ENCODE data around the gene PEX26.
A peak's percentile ranks its signal among the peaks of the same experiment; 100 is the strongest.
"Not testable (repeated sequence)": the region's sequence is repeated elsewhere in the genome, so short reads cannot be mapped to it uniquely, and the experiment has no call there.

PEX26 gene

DNA sequence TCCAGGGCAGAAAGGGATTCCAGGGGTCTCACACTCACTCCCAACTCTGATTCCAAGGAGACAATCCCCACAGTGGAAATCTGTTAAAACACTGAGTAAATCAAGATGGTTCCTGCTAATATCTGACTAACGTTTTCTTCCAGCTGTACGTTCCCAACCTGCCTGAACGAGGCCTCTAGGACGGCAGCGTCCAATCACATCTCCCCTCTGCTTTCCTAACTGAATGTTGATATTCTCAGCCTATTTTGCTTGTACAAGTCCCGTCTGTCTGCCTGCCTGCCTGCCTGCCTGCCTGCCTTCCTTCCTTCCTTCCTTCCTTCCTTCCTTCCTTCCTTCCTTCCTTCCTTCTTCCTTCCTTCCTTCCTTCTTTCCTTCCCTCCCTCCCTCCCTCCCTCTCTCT is 14.1 kb upstream of the PEX26 start:
- not testable (repeated sequence) for H4K91ac ChIP-seq (ENCODE audit: low read depth, low read length); H3K27me3 ChIP-seq (ENCODE audit: insufficient read depth, low read length); H3K4ac ChIP-seq (ENCODE audit: low read depth, low read length); H2BK5ac ChIP-seq (ENCODE audit: low read depth, low read length, poor library complexity); H3K79me2 ChIP-seq (ENCODE audit: control insufficient read depth, insufficient read depth, low read length, poor library complexity); H3K9ac ChIP-seq (ENCODE audit: low read length); H2BK120ac ChIP-seq (ENCODE audit: insufficient read depth, low read length, poor library complexity); H3K4me3 ChIP-seq (ENCODE audit: low read depth, low read length); H2AFZ ChIP-seq (ENCODE audit: insufficient read depth, low read length, poor library complexity); H3K79me1 ChIP-seq (ENCODE audit: low read length); H3K9me3 ChIP-seq (ENCODE audit: insufficient read depth, low read depth, low read length); H4K12ac ChIP-seq (ENCODE audit: low read depth, low read length); H4K8ac ChIP-seq (ENCODE audit: low read depth, low read length); H3K27ac ChIP-seq (ENCODE audit: low read depth, low read length); H3K36me3 ChIP-seq (ENCODE audit: control insufficient read depth in 1 of 2, insufficient read depth in 2 of 2, low read length in 2 of 2); H3K18ac ChIP-seq (ENCODE audit: low read length); H3K23ac ChIP-seq (ENCODE audit: low read length); H3K14ac ChIP-seq (ENCODE audit: low read length); H2AK5ac ChIP-seq (ENCODE audit: low read length); H2BK12ac ChIP-seq (ENCODE audit: low read length); H3K4me2 ChIP-seq (ENCODE audit: low read length)
- peaks cover 10 to 20% of the 10 kb centered on the region in 2 experiments for H3K4me1 ChIP-seq (ENCODE audit: control insufficient read depth in 1 of 2, insufficient read depth in 2 of 2, low read length in 2 of 2)
- DNase-seq, result peak; percentile 43 to 62
- no CpG with 5 or more reads among the region's 6 CpGs for WGBS (ENCODE audit: extremely low coverage, insufficient coverage, insufficient read length)

DNA sequence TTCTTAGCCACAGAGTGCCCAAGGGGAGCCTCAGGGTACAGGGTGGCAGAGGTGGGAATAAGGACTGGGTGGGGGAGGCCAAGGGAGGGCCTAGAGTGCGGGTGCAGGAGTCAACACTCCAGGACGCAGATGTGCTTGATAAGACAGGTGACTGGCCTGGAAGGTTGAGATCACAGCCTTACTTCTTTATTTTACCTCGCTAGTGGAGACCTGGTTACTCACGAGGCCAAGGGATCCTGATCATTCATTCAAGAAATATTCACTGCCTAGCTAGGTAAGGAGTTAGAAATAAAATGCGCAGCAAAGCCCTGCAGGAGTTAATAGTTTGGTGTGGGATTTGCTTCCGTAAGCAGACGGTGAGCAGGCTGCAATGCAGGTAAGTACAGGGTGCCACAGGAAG is 13.2 kb upstream of the PEX26 start:
- WGBS (ENCODE audit: extremely low coverage, insufficient coverage, insufficient read length), result no CpG with 5 or more reads among the region's 7 CpGs
- Histone ChIP-seq H2BK120ac (ENCODE audit: insufficient read depth, low read length, poor library complexity) (no peak overlapping the region), H3K27ac (ENCODE audit: low read depth, low read length) (no peak overlapping the region), H3K4ac (ENCODE audit: low read depth, low read length) (no peak overlapping the region), H4K8ac (ENCODE audit: low read depth, low read length) (no peak overlapping the region), H3K14ac (ENCODE audit: low read length) (no peak overlapping the region), H2AFZ (ENCODE audit: insufficient read depth, low read length, poor library complexity) (no peak overlapping the region), H2BK12ac (ENCODE audit: low read length) (no peak overlapping the region), H3K9ac (ENCODE audit: low read length) (no peak overlapping the region), H4K12ac (ENCODE audit: low read depth, low read length) (no peak overlapping the region), H3K27me3 (ENCODE audit: insufficient read depth, low read length) (no peaks in the 10 kb centered on the region), H3K4me1 (ENCODE audit: control insufficient read depth in 1 of 2, insufficient read depth in 2 of 2, low read length in 2 of 2) (peaks cover 10 to 20% of the 10 kb centered on the region in 2 experiments), H3K23ac (ENCODE audit: low read length) (no peak overlapping the region), H3K4me2 (ENCODE audit: low read length) (no peak overlapping the region), H2AK5ac (ENCODE audit: low read length) (no peak overlapping the region), H3K79me1 (ENCODE audit: low read length) (peaks cover 5% of the 10 kb centered on the region), H2BK5ac (ENCODE audit: low read depth, low read length, poor library complexity) (no peak overlapping the region), H3K79me2 (ENCODE audit: control insufficient read depth, insufficient read depth, low read length, poor library complexity) (no peaks in the 10 kb centered on the region), H3K4me3 (ENCODE audit: low read depth, low read length) (no peak overlapping the region), H3K9me3 (ENCODE audit: insufficient read depth, low read depth, low read length) (no peaks in the 10 kb centered on the region), H3K18ac (ENCODE audit: low read length) (no peak overlapping the region), H3K36me3 (ENCODE audit: control insufficient read depth in 1 of 2, insufficient read depth in 2 of 2, low read length in 2 of 2) (no peaks in the 10 kb centered on the region), H4K91ac (ENCODE audit: low read depth, low read length) (no peak overlapping the region)
- DNase-seq, result peak; percentile 78 to 80

DNA sequence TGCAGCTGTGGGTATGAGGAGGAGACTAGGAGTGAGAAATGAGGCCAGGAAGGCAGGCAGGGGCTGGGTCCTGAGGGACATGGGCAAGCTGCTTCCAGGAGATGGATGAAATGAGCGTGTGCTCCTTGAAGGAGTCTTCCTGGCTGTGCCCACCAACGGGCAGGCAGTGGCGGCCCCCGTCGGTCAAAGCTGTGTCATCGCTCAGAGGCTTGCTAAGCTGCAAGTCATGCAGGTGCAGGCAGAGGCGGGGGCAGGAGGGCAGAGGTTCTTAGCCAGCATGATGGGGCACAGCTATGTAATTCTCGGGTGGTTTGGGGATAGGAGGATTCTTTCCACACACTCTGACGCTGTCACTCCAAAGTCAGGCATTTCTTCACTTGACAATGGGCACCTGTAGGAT is 12.5 kb upstream of the PEX26 start:
- Histone ChIP-seq H3K14ac (ENCODE audit: low read length) (no peak overlapping the region), H2AK5ac (ENCODE audit: low read length) (no peak overlapping the region), H3K9me3 (ENCODE audit: insufficient read depth, low read depth, low read length) (no peaks in the 10 kb centered on the region), H3K4me3 (ENCODE audit: low read depth, low read length) (no peak overlapping the region), H2AFZ (ENCODE audit: insufficient read depth, low read length, poor library complexity) (no peak overlapping the region), H4K12ac (ENCODE audit: low read depth, low read length) (no peak overlapping the region), H3K79me2 (ENCODE audit: control insufficient read depth, insufficient read depth, low read length, poor library complexity) (no peaks in the 10 kb centered on the region), H3K18ac (ENCODE audit: low read length) (no peak overlapping the region), H3K79me1 (ENCODE audit: low read length) (peaks cover 5% of the 10 kb centered on the region), H3K23ac (ENCODE audit: low read length) (no peak overlapping the region), H3K27ac (ENCODE audit: low read depth, low read length) (no peak overlapping the region), H4K8ac (ENCODE audit: low read depth, low read length) (no peak overlapping the region), H2BK12ac (ENCODE audit: low read length) (no peak overlapping the region), H3K4ac (ENCODE audit: low read depth, low read length) (no peak overlapping the region), H3K4me1 (ENCODE audit: control insufficient read depth in 1 of 2, insufficient read depth in 2 of 2, low read length in 2 of 2) (peaks cover 10 to 20% of the 10 kb centered on the region in 2 experiments), H3K36me3 (ENCODE audit: control insufficient read depth in 1 of 2, insufficient read depth in 2 of 2, low read length in 2 of 2) (no peaks in the 10 kb centered on the region), H2BK120ac (ENCODE audit: insufficient read depth, low read length, poor library complexity) (no peak overlapping the region), H3K27me3 (ENCODE audit: insufficient read depth, low read length) (no peaks in the 10 kb centered on the region), H3K9ac (ENCODE audit: low read length) (no peak overlapping the region), H4K91ac (ENCODE audit: low read depth, low read length) (no peak overlapping the region), H3K4me2 (ENCODE audit: low read length) (no peak overlapping the region), H2BK5ac (ENCODE audit: low read depth, low read length, poor library complexity) (no peak overlapping the region)
- peak; percentile 47 to 48 for DNase-seq
- no CpG with 5 or more reads among the region's 9 CpGs for WGBS (ENCODE audit: extremely low coverage, insufficient coverage, insufficient read length)

DNA sequence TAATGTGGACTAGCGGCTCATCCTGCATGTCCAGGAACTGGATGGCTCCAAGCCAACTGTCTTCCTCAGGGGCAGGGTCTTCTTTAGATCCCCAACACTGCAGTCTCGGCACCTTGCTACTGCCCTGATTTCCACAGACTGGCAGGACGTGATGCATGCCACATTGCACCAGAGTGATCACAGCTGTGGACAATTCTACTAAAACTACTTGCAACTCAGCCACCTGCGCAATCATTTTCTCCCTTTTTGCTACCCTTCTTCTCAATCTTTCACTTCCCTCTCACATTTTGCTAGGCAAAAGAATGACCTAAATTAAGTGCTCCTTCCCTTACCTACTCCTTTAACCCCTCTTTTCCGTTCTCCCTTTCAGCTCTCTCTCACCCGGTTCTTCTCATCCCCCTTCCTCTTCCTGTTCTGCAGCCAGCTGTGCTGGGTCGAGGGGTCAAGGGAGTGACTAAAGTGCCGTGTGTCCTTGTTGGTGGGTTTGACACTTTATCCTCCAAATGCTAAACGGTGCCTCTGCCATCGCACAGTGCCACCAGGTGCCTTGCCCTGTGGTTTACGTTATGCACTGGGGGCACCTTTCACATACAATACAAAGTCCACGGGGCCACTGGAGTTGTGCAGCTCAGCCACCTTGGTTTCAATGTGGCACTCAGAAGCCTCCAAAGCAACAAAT is 11.5 kb upstream of the PEX26 start:
- Histone ChIP-seq H3K79me2 (ENCODE audit: control insufficient read depth, insufficient read depth, low read length, poor library complexity) (no peaks in the 10 kb centered on the region), H3K36me3 (ENCODE audit: control insufficient read depth in 1 of 2, insufficient read depth in 2 of 2, low read length in 2 of 2) (no peaks in the 10 kb centered on the region), H3K27ac (ENCODE audit: low read depth, low read length) (no peak overlapping the region), H3K14ac (ENCODE audit: low read length) (no peak overlapping the region), H3K4ac (ENCODE audit: low read depth, low read length) (no peak overlapping the region), H3K4me3 (ENCODE audit: low read depth, low read length) (no peak overlapping the region), H2BK5ac (ENCODE audit: low read depth, low read length, poor library complexity) (no peak overlapping the region), H4K91ac (ENCODE audit: low read depth, low read length) (no peak overlapping the region), H2BK120ac (ENCODE audit: insufficient read depth, low read length, poor library complexity) (no peak overlapping the region), H3K4me2 (ENCODE audit: low read length) (no peak overlapping the region), H3K9me3 (ENCODE audit: insufficient read depth, low read depth, low read length) (peaks cover 1% of the 10 kb centered on the region), H4K12ac (ENCODE audit: low read depth, low read length) (no peak overlapping the region), H3K27me3 (ENCODE audit: insufficient read depth, low read length) (no peaks in the 10 kb centered on the region), H2AK5ac (ENCODE audit: low read length) (no peak overlapping the region), H2AFZ (ENCODE audit: insufficient read depth, low read length, poor library complexity) (no peak overlapping the region), H3K4me1 (ENCODE audit: control insufficient read depth in 1 of 2, insufficient read depth in 2 of 2, low read length in 2 of 2) (peaks cover 13 to 21% of the 10 kb centered on the region in 2 experiments), H4K8ac (ENCODE audit: low read depth, low read length) (no peak overlapping the region), H3K18ac (ENCODE audit: low read length) (no peak overlapping the region), H3K23ac (ENCODE audit: low read length) (no peak overlapping the region), H2BK12ac (ENCODE audit: low read length) (no peak overlapping the region), H3K79me1 (ENCODE audit: low read length) (peaks cover 5% of the 10 kb centered on the region), H3K9ac (ENCODE audit: low read length) (no peak overlapping the region)
- DNase-seq, result no peak
- WGBS (ENCODE audit: extremely low coverage, insufficient coverage, insufficient read length), result 100% methylated on average over 2 of the region's 12 CpGs

Measured in trophoblast cell (in vitro differentiated cells and primary cell).